Adrenal gland (tissue), 12 donors: ENCODE measurements around the gene S100A4. TPM values are rescaled to one million over a fixed set of nuclear protein-coding genes. Genes with fewer than 3 reads are reported as not detected.

Experiments
- DNase-seq, 7 donors: peaks; one replicate each; pipeline ENCODE4 v3.0.0-alpha.2; 2019 to 2020
- H3K27ac ChIP-seq, 5 donors: fragments of 200-600 bp; sonication (generic) in 4 of 5; 1 replicate in 3 of 5; 2 replicates in 2 of 5; pipeline versions ENCODE4 v1.5.1 to v1.8.0; 2016 to 2020; ENCODE audit warnings: mild to moderate bottlenecking in 1 of 5
- H3K27me3 ChIP-seq: fragments of 200-600 bp; 2 replicates; pipeline ENCODE4 v1.8.0; 2021
- H3K36me3 ChIP-seq, 2 donors: fragments of 200-600 bp; replicated peaks in 1 of 2; 1 replicate in 1 of 2; 2 replicates in 1 of 2; pipeline versions ENCODE4 v1.5.1 to v1.8.0; 2018 to 2022
- H3K4me1 ChIP-seq, 2 donors: fragments of 200-600 bp; replicated peaks in 1 of 2; 1 replicate in 1 of 2; 2 replicates in 1 of 2; pipeline versions ENCODE4 v1.5.1 to v1.8.0; 2018 to 2021
- H3K4me3 ChIP-seq, 4 donors: fragments of 200-600 bp; sonication (generic) in 3 of 4; one replicate each; pipeline ENCODE4 v1.5.1; 2016 to 2018
- H3K9me3 ChIP-seq, 3 donors: fragments of 200-600 bp; sonication (generic) in 1 of 3; replicated peaks in 1 of 3; 1 replicate in 2 of 3; 2 replicates in 1 of 3; pipeline versions ENCODE4 v1.5.1 to v1.8.0; 2016 to 2021
- CTCF ChIP-seq, 6 experiments: fragments of 450-650 bp in 4 of 6; fragments of 200-600 bp in 2 of 6; sonication (generic) in 1 of 6; IDR thresholded peaks; 1 replicate in 5 of 6; 2 replicates in 1 of 6; pipeline versions ENCODE4 v1.5.1 to v1.8.0; 2016 to 2021; ENCODE audit warnings: antibody characterized with exemption in 6 of 6, mild to moderate bottlenecking in 2 of 6, moderate library complexity in 1 of 6
- POLR2A ChIP-seq, 2 donors: fragments of 450-650 bp; IDR thresholded peaks; one replicate each; pipeline ENCODE4 v1.6.1; 2017; ENCODE audit warnings: antibody characterized with exemption in 2 of 2, mild to moderate bottlenecking in 2 of 2, moderate library complexity in 1 of 2
- WGBS, 4 donors: extraction: QIAGEN DNeasy Blood & Tissue Kit in 2 of 4; methylation state at CpG; one replicate each; pipeline versions ENCODE4 v1.1.5 to v1.1.7; 2013 to 2017; 5-methylcytosine and 5-hydroxymethylcytosine counted together
- intact Hi-C, 2 donors: fragments of 100-400 bp; cut with DNase I; formaldehyde crosslinking; loops; one replicate each; pipeline versions ENCODE4 v1.14.1 to v1.15.0; 2022 to 2023
- polyA plus RNA-seq, 3 donors: library from polyadenylated mRNA; stranded (reverse); fragments of 200-250 nt in 2 of 3; fragments of 350-450 nt in 1 of 3; fragmentation: Illumina TruSeq in 1 of 3; extraction: RNeasy Lipid Tissue Mini Kit (QIAGEN cat#74804) in 1 of 3; gene quantifications; one replicate each; pipeline ENCODE4 v1.2.3, GENCODE V29; 2013 to 2014
- total RNA-seq, 9 donors: library from RNA; depleted of rRNA in 4 of 9; stranded (reverse); fragments of >200 nt in 4 of 9; fragments of 120-200 nt in 1 of 9; fragmentation: NEBNext Ultra II Directional in 1 of 9; extraction: Animal tissue kit (Norgen Biotek cat#: 25700) in 1 of 9; gene quantifications; one replicate each; pipeline versions ENCODE4 v1.1.0 to v1.2.4, GENCODE V29; 2013 to 2023
- donor health status: healthy with polysubstance abuse.
- donor health status: Bipolar disorder and iron deficiency.
- donor health status: DM: yes; HTN: yes; CAD: no.
- donor health status: DM: no; HTN: no; CAD: no.
- donor health status: DM: no; HTN: no; CAD: no.
- donor health status: DM: yes; HTN: yes; CAD: no.

Gene S100A4
- total and polyA plus RNA-seq, 12 donors: 7.9 to 742 (median 99.9) TPM

GRCh38 chr1:153549741-153550397 is 4.3 kb upstream of the S100A4 start:
- DNase-seq: peak in 1 of 7 donors; percentile 7
- Histone ChIP-seq H3K9me3 (no peaks in the 10 kb centered on the region), H3K4me3 (no peak overlapping the region), H3K36me3 (no peaks in the 10 kb centered on the region), H3K27ac (peak overlapping the region in 3 of 5 donors; percentile 7 to 57 (median 51)), H3K4me1 (peaks cover 37 to 47% of the 10 kb centered on the region in 2 donors), H3K27me3 (no peaks in the 10 kb centered on the region)
- WGBS, 4 donors: 81 to 91% (median 84%) methylated on average over 4 to 6 of the region's 6 CpGs
- intact Hi-C loops: loop anchor here in 1 of 2 donors (5.0 kb wide), 1 partner anchor 38 kb away; no protein-coding TSS in a partner anchor
- TF ChIP-seq POLR2A (IDR thresholded peaks at IDR 0.05) (no peak), CTCF (IDR thresholded peaks at IDR 0.05) (no peak)

GRCh38 chr1:153548722-153549688 is 3.4 kb upstream of the S100A4 start, which contains the start of gene S100A3:
S100A3 (minus strand) TSS chr1:153549258; CDS start chr1:153548485, 773 bp downstream.
- peak; percentile 70 to 92 (median 80) for DNase-seq
- H3K27me3 ChIP-seq: no peaks in the 10 kb centered on the region

GRCh38 chr1:153547560-153548551 is 2.2 kb upstream of the S100A4 start:
- DNase-seq: peak in 1 of 7 donors; percentile 8
- Histone ChIP-seq H3K27me3 (no peaks in the 10 kb centered on the region), H3K4me3 (no peak overlapping the region), H3K36me3 (no peaks in the 10 kb centered on the region), H3K4me1 (peaks cover 34 to 42% of the 10 kb centered on the region in 2 donors), H3K27ac (no peak overlapping the region), H3K9me3 (no peaks in the 10 kb centered on the region)
- 87 to 90% (median 89%) methylated on average over 13 to 19 of the region's 19 CpGs for WGBS, 4 donors
- intact Hi-C loops: no loop called here
- TF ChIP-seq CTCF (IDR thresholded peaks at IDR 0.05): no peak
- no peak for TF ChIP-seq POLR2A (IDR thresholded peaks at IDR 0.05)

More at GRCh38 chr1:153548722-153549688, 3.4 kb upstream of the S100A4 start, which contains the start of gene S100A3:
- H3K9me3 ChIP-seq: no peaks in the 10 kb centered on the region
- intact Hi-C loops: no loop called here
- H3K4me3 ChIP-seq: no peak within 1 kb of the TSS
- H3K4me1 ChIP-seq: peaks cover 41 to 47% of the 10 kb centered on the region in 2 donors
- H3K36me3 ChIP-seq: no peaks in the 10 kb centered on the region
- 61 to 78% (median 69%) methylated on average over 10 to 14 of the region's 14 CpGs for WGBS, 4 donors
- H3K27ac ChIP-seq: peak within 1 kb of the TSS in 3 of 5 donors; percentile 7 to 57 (median 51)
- TF ChIP-seq CTCF (IDR thresholded peaks at IDR 0.05) (peak in 3 of 6 experiments; percentile 7 to 12 (median 10)), POLR2A (IDR thresholded peaks at IDR 0.05) (no peak)
